SU-DHL-6 (cell line): ENCODE data around the gene MOV10L1.

Source experiments
- H2AFZ ChIP-seq: fragments of 200-600 bp; sonication (generic); 2 replicates; pipeline ENCODE4 v1.6.1; 2014; ENCODE audit warnings: low read depth, mild to moderate bottlenecking, moderate library complexity, mixed read lengths, antibody characterized with exemption, low read length; ENCODE audit not compliant: severe bottlenecking
- H3F3A ChIP-seq: fragments of 200-600 bp; shearing (Covaris generic); 2 replicates; pipeline ENCODE4 v1.6.0; 2016; ENCODE audit warnings: antibody characterized with exemption, mild to moderate bottlenecking; ENCODE audit not compliant: insufficient read depth
- H3K27ac ChIP-seq: fragments of 200-600 bp; sonication (generic); 2 replicates; pipeline ENCODE4 v1.5.1; 2016; ENCODE audit warnings: low read depth, mild to moderate bottlenecking, low read length, moderate library complexity, mixed read lengths
- H3K27me3 ChIP-seq: fragments of 200-600 bp; sonication (generic), shearing (Covaris generic); 2 replicates; pipeline ENCODE4 v1.6.0; 2014; ENCODE audit warnings: mild to moderate bottlenecking, low read length
- H3K36me3 ChIP-seq: fragments of 200-600 bp; sonication (generic); 2 replicates; pipeline ENCODE4 v1.6.1; 2014; ENCODE audit warnings: mild to moderate bottlenecking, low read length, mixed read lengths
- H3K4me2 ChIP-seq: fragments of 300-600, 200-600 bp; shearing (Covaris generic), sonication (generic); 2 replicates; pipeline ENCODE4 v1.6.0; 2014; ENCODE audit warnings: low read length, low read depth, mild to moderate bottlenecking; ENCODE audit not compliant: poor library complexity, severe bottlenecking
- H3K4me3 ChIP-seq: fragments of 200-600 bp; sonication (generic); 2 replicates; pipeline ENCODE4 v1.5.1; 2014; ENCODE audit warnings: antibody characterized with exemption, low read length, mild to moderate bottlenecking, mixed read lengths; ENCODE audit not compliant: insufficient read depth, poor library complexity, severe bottlenecking
- H3K79me2 ChIP-seq: fragments of 200-600 bp; sonication (generic); 2 replicates; pipeline ENCODE4 v1.6.1; 2014; ENCODE audit warnings: mild to moderate bottlenecking, low read length, moderate library complexity; ENCODE audit not compliant: insufficient read depth
- H3K9ac ChIP-seq: fragments of 200-600 bp; sonication (generic); 2 replicates; pipeline ENCODE4 v1.7.0; 2014; ENCODE audit warnings: mild to moderate bottlenecking, low read length
- H3K9me2 ChIP-seq: fragments of 200-600 bp; sonication (generic); replicated peaks from 2 replicates; pipeline ENCODE4 v1.6.1; 2014; ENCODE audit warnings: low read length; ENCODE audit not compliant: insufficient read depth
- H3K9me3 ChIP-seq: fragments of 200-600 bp; sonication (generic); 2 replicates; pipeline ENCODE4 v1.6.1; 2014; ENCODE audit warnings: low read length, mixed read lengths; ENCODE audit not compliant: insufficient read depth
- H4K20me1 ChIP-seq: fragments of 200-600 bp; sonication (generic); 2 replicates; pipeline ENCODE4 v1.6.1; 2014; ENCODE audit warnings: low read depth, mild to moderate bottlenecking, antibody characterized with exemption, low read length, moderate library complexity, mixed read lengths
- CTCF ChIP-seq: fragments of 200-600 bp; sonication (generic); IDR thresholded peaks from one replicate; pipeline ENCODE4 v1.5.1; 2017; ENCODE audit warnings: antibody characterized with exemption, mild to moderate bottlenecking, low read length, moderate library complexity; ENCODE audit not compliant: insufficient read depth, poor library complexity, severe bottlenecking
- EZH2phosphoT487 ChIP-seq: fragments of 200-600 bp; sonication (generic), shearing (Covaris generic); conservative IDR thresholded peaks from 2 replicates; pipeline ENCODE4 v1.6.1; 2018; ENCODE audit warnings: mild to moderate bottlenecking, antibody characterized with exemption, low read length, moderate library complexity, mixed read lengths

MOV10L1 gene

GRCh38 chr22:50141891-50142363, 52.1 kb downstream of the MOV10L1 start:
- TF ChIP-seq EZH2phosphoT487 (no peak), CTCF (no peak)

GRCh38 chr22:50143096-50143495, 53.3 kb downstream of the MOV10L1 start:
- Histone ChIP-seq H3K9me3 (no peaks in the 10 kb centered on the region), H2AFZ (no peak overlapping the region), H3K36me3 (no peaks in the 10 kb centered on the region), H3K79me2 (no peaks in the 10 kb centered on the region), H3K27me3 (no peaks in the 10 kb centered on the region), H3K4me2 (no peak overlapping the region), H3K9me2 (no peaks in the 10 kb centered on the region), H3F3A (peaks cover 9% of the 10 kb centered on the region; the same call in 1 of the 2 replicates), H3K9ac (no peak overlapping the region), H4K20me1 (no peaks in the 10 kb centered on the region), H3K27ac (no peak overlapping the region), H3K4me3 (no peak overlapping the region)
- TF ChIP-seq CTCF = no peak
- no peak for TF ChIP-seq EZH2phosphoT487

More at GRCh38 chr22:50141891-50142363, 52.1 kb downstream of the MOV10L1 start:
- no peaks in the 10 kb centered on the region for H3K36me3 ChIP-seq
- H3K9ac ChIP-seq = no peak overlapping the region
- H3K9me2 ChIP-seq = no peaks in the 10 kb centered on the region
- no peak overlapping the region for H2AFZ ChIP-seq
- H3K4me3 ChIP-seq = no peak overlapping the region
- H3F3A ChIP-seq = peaks cover 9% of the 10 kb centered on the region; the same call in 1 of the 2 replicates
- H3K4me2 ChIP-seq = no peak overlapping the region
- H4K20me1 ChIP-seq = no peaks in the 10 kb centered on the region
- H3K9me3 ChIP-seq = no peaks in the 10 kb centered on the region
- H3K79me2 ChIP-seq = no peaks in the 10 kb centered on the region
- no peak overlapping the region for H3K27ac ChIP-seq
- no peaks in the 10 kb centered on the region for H3K27me3 ChIP-seq

- no peak overlapping the region for H3K4me3 ChIP-seq
- no peak overlapping the region for H3K4me2 ChIP-seq
- H3F3A ChIP-seq = peaks cover 8% of the 10 kb centered on the region; the same call in 1 of the 2 replicates
- no peaks in the 10 kb centered on the region for H3K9me2 ChIP-seq
- no peaks in the 10 kb centered on the region for H3K27me3 ChIP-seq
- H3K27ac ChIP-seq = no peak overlapping the region
- H3K79me2 ChIP-seq = no peaks in the 10 kb centered on the region
- no peak overlapping the region for H3K9ac ChIP-seq
- TF ChIP-seq CTCF = no peak
- TF ChIP-seq EZH2phosphoT487 = no peak
- H3K9me3 ChIP-seq = no peaks in the 10 kb centered on the region
- H2AFZ ChIP-seq = no peak overlapping the region
- no peaks in the 10 kb centered on the region for H3K36me3 ChIP-seq
- H4K20me1 ChIP-seq = no peaks in the 10 kb centered on the region
Observed at GRCh38 chr22:50144005-50144614, 54.3 kb downstream of the MOV10L1 start.
